Adrenal gland (tissue), 12 donors: ENCODE measurements around the gene HS3ST3A1. TPM values are rescaled to one million over a fixed set of nuclear protein-coding genes. Genes with fewer than 3 reads are reported as not detected.

ENCODE experiments used
- DNase-seq, 7 donors: peaks; one replicate each; pipeline ENCODE4 v3.0.0-alpha.2; 2019 to 2020
- H3K27ac ChIP-seq, 5 donors: fragments of 200-600 bp; sonication (generic) in 4 of 5; 1 replicate in 3 of 5; 2 replicates in 2 of 5; pipeline versions ENCODE4 v1.5.1 to v1.8.0; 2016 to 2020; ENCODE audit warnings: mild to moderate bottlenecking in 1 of 5
- H3K27me3 ChIP-seq: fragments of 200-600 bp; 2 replicates; pipeline ENCODE4 v1.8.0; 2021
- H3K36me3 ChIP-seq, 2 donors: fragments of 200-600 bp; replicated peaks in 1 of 2; 1 replicate in 1 of 2; 2 replicates in 1 of 2; pipeline versions ENCODE4 v1.5.1 to v1.8.0; 2018 to 2022
- H3K4me1 ChIP-seq, 2 donors: fragments of 200-600 bp; replicated peaks in 1 of 2; 1 replicate in 1 of 2; 2 replicates in 1 of 2; pipeline versions ENCODE4 v1.5.1 to v1.8.0; 2018 to 2021
- H3K4me3 ChIP-seq, 4 donors: fragments of 200-600 bp; sonication (generic) in 3 of 4; one replicate each; pipeline ENCODE4 v1.5.1; 2016 to 2018
- H3K9me3 ChIP-seq, 3 donors: fragments of 200-600 bp; sonication (generic) in 1 of 3; replicated peaks in 1 of 3; 1 replicate in 2 of 3; 2 replicates in 1 of 3; pipeline versions ENCODE4 v1.5.1 to v1.8.0; 2016 to 2021
- CTCF ChIP-seq, 6 experiments: fragments of 450-650 bp in 4 of 6; fragments of 200-600 bp in 2 of 6; sonication (generic) in 1 of 6; IDR thresholded peaks; 1 replicate in 5 of 6; 2 replicates in 1 of 6; pipeline versions ENCODE4 v1.5.1 to v1.8.0; 2016 to 2021; ENCODE audit warnings: antibody characterized with exemption in 6 of 6, mild to moderate bottlenecking in 2 of 6, moderate library complexity in 1 of 6
- POLR2A ChIP-seq, 2 donors: fragments of 450-650 bp; IDR thresholded peaks; one replicate each; pipeline ENCODE4 v1.6.1; 2017; ENCODE audit warnings: antibody characterized with exemption in 2 of 2, mild to moderate bottlenecking in 2 of 2, moderate library complexity in 1 of 2
- WGBS, 4 donors: extraction: QIAGEN DNeasy Blood & Tissue Kit in 2 of 4; methylation state at CpG; one replicate each; pipeline versions ENCODE4 v1.1.5 to v1.1.7; 2013 to 2017; 5-methylcytosine and 5-hydroxymethylcytosine counted together
- intact Hi-C, 2 donors: fragments of 100-400 bp; cut with DNase I; formaldehyde crosslinking; loops; one replicate each; pipeline versions ENCODE4 v1.14.1 to v1.15.0; 2022 to 2023
- polyA plus RNA-seq, 3 donors: library from polyadenylated mRNA; stranded (reverse); fragments of 200-250 nt in 2 of 3; fragments of 350-450 nt in 1 of 3; fragmentation: Illumina TruSeq in 1 of 3; extraction: RNeasy Lipid Tissue Mini Kit (QIAGEN cat#74804) in 1 of 3; gene quantifications; one replicate each; pipeline ENCODE4 v1.2.3, GENCODE V29; 2013 to 2014
- total RNA-seq, 9 donors: library from RNA; depleted of rRNA in 4 of 9; stranded (reverse); fragments of >200 nt in 4 of 9; fragments of 120-200 nt in 1 of 9; fragmentation: NEBNext Ultra II Directional in 1 of 9; extraction: Animal tissue kit (Norgen Biotek cat#: 25700) in 1 of 9; gene quantifications; one replicate each; pipeline versions ENCODE4 v1.1.0 to v1.2.4, GENCODE V29; 2013 to 2023
- donor health status: healthy with polysubstance abuse.
- donor health status: Bipolar disorder and iron deficiency.
- donor health status: DM: yes; HTN: yes; CAD: no.
- donor health status: DM: no; HTN: no; CAD: no.
- donor health status: DM: no; HTN: no; CAD: no.
- donor health status: DM: yes; HTN: yes; CAD: no.

The HS3ST3A1 gene
- total and polyA plus RNA-seq, 12 donors, result 0.09 to 22.7 (median 4.0) TPM

- Histone ChIP-seq H3K4me1 (no peaks in the 10 kb centered on the region), H3K4me3 (no peak overlapping the region), H3K27me3 (no peaks in the 10 kb centered on the region), H3K27ac (peak overlapping the region in 1 of 5 donors; percentile 49), H3K9me3 (no peaks in the 10 kb centered on the region), H3K36me3 (no peaks in the 10 kb centered on the region)
- no peak for TF ChIP-seq POLR2A (IDR thresholded peaks at IDR 0.05)
- 75 to 81% (median 78%) methylated on average over 14 of the region's 14 CpGs for WGBS, 4 donors
- peak in 2 of 7 donors; percentile 80 to 81 for DNase-seq
- intact Hi-C loops, result no loop called here
These were observed 40.0 kb downstream of the HS3ST3A1 start for GRCh38 chr17:13561606-13562270.

DNA sequence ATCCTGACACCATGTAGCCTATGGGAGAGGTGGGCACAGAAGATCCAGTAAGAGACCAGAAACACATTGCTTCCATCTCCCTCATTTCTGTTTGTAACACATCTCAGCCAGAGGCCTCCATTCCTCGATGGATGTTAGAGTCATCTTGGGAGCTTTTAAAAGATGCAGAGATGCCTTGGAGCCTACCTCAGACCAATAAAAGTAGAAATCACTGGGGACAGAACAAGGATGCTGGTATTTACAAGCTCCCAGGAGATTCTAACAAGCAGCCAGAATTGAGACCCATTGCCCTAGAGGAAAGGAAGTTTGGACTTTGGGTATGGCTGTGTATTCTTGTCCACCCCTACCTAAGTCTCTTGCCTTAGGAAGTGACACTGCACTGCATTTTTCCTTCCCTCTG is 40.8 kb downstream of the HS3ST3A1 start:
- Histone ChIP-seq H3K4me3 (no peak overlapping the region), H3K9me3 (no peaks in the 10 kb centered on the region), H3K27ac (no peak overlapping the region), H3K4me1 (no peaks in the 10 kb centered on the region), H3K36me3 (no peaks in the 10 kb centered on the region), H3K27me3 (no peaks in the 10 kb centered on the region)
- intact Hi-C loops, result no loop called here
- 56 to 82% (median 61%) methylated on average over 1 of the region's 1 CpG for WGBS, 4 donors
- no peak for DNase-seq
- TF ChIP-seq POLR2A (IDR thresholded peaks at IDR 0.05) (no peak), CTCF (IDR thresholded peaks at IDR 0.05) (no peak)

DNA sequence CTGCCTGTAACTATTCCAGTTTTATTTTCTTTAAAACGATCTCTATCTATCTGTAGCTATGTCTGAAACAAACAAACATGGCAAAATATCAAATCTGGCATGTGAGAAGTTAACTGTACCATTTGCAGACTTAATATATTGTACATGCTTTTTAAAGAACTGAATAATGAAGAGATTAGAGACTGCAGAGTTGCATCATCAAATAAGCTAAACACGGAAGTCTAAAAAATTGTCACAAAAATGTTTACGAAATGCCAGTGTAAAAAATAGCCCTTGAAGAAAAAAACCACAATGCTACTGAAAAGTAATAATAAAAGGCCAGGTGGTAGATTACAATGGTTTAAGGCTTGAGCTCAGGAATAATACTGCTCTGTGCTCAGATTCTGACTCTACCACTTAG is 43.1 kb downstream of the HS3ST3A1 start:
- Histone ChIP-seq H3K27ac (no peak overlapping the region), H3K9me3 (no peaks in the 10 kb centered on the region), H3K36me3 (no peaks in the 10 kb centered on the region), H3K4me1 (no peaks in the 10 kb centered on the region), H3K4me3 (no peak overlapping the region), H3K27me3 (no peaks in the 10 kb centered on the region)
- DNase-seq, result no peak
- TF ChIP-seq POLR2A (IDR thresholded peaks at IDR 0.05) (no peak), CTCF (IDR thresholded peaks at IDR 0.05) (no peak)
- 39 to 54% (median 48%) methylated on average over 3 of the region's 3 CpGs for WGBS, 4 donors
- intact Hi-C loops, result no loop called here

DNA sequence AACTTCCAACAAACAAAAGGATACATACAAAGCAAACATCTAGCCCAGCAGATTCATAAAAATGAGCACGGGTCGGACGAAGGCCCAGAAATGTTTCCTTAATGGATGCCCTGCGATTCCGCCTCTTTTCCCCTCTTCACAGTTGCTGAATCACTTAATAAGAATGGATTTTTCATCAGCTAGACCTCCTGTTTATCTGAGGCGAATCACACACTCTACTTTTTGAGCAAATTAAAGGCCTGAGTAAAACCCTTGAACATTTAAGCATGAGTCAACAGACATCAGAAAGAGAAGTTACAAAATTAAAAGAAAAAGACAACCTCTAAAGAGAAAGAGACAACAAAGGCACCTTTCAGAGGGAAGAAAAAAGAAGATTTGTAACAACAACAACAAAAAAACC is 44.7 kb downstream of the HS3ST3A1 start:
- H3K36me3 ChIP-seq, result no peaks in the 10 kb centered on the region
- no peak overlapping the region for H3K27ac ChIP-seq
- H3K27me3 ChIP-seq, result no peaks in the 10 kb centered on the region
- intact Hi-C loops, result no loop called here
- TF ChIP-seq CTCF (IDR thresholded peaks at IDR 0.05) (no peak), POLR2A (IDR thresholded peaks at IDR 0.05) (no peak)
- no peak for DNase-seq
- no peak overlapping the region for H3K4me3 ChIP-seq
- no peaks in the 10 kb centered on the region for H3K4me1 ChIP-seq
- H3K9me3 ChIP-seq, result no peaks in the 10 kb centered on the region
- WGBS, 4 donors, result 86 to 89% (median 87%) methylated on average over 6 of the region's 6 CpGs

DNA sequence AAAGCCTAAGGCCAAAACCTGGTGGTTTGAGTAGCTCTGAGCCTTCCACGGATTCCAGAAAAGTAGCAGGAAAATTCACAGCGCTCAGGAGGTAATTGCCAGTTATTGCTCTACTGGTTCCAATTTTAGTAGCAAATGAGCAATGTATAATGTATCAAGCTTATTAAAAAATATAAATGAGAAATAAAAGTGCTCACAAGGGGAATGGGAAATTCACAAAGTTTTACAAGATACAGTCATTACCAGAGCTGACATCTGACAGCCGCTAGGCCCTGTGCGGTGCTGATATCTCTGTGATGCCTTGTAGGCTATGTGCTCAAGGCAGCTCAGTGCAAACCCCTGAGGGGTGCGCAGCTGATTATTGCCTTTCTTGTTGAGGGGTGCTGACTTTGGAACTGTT is 47.5 kb downstream of the HS3ST3A1 start:
- H3K9me3 ChIP-seq, result no peaks in the 10 kb centered on the region
- H3K36me3 ChIP-seq, result no peaks in the 10 kb centered on the region
- intact Hi-C loops, result no loop called here
- WGBS, 4 donors, result 95 to 96% (median 96%) methylated on average over 5 of the region's 5 CpGs
- H3K4me1 ChIP-seq, result no peaks in the 10 kb centered on the region
- TF ChIP-seq CTCF (IDR thresholded peaks at IDR 0.05) (no peak), POLR2A (IDR thresholded peaks at IDR 0.05) (no peak)
- DNase-seq, result no peak
- no peaks in the 10 kb centered on the region for H3K27me3 ChIP-seq
- H3K4me3 ChIP-seq, result no peak overlapping the region
- no peak overlapping the region for H3K27ac ChIP-seq
